Suprapubic skin (tissue), 4 donors: ENCODE results near the gene FAM161A. TPM values are rescaled to one million over a fixed set of nuclear protein-coding genes. Genes with fewer than 3 reads are reported as not detected.

Source experiments
- DNase-seq, 2 donors: peaks; one replicate each; pipeline ENCODE4 v3.0.0-alpha.2; 2019; ENCODE audit warnings: low spot score in 2 of 2
- H3K27ac ChIP-seq: fragments of 200-600 bp; sonication (generic); one replicate; pipeline ENCODE4 v1.5.1; 2019
- H3K27me3 ChIP-seq: fragments of 200-600 bp; sonication (generic); one replicate; pipeline ENCODE4 v1.5.1; 2019
- H3K36me3 ChIP-seq: fragments of 200-600 bp; sonication (generic); one replicate; pipeline ENCODE4 v1.5.1; 2019
- H3K4me1 ChIP-seq: fragments of 200-600 bp; sonication (generic); one replicate; pipeline ENCODE4 v1.5.1; 2019
- H3K4me3 ChIP-seq: fragments of 200-600 bp; sonication (generic); one replicate; pipeline ENCODE4 v1.5.1; 2019; ENCODE audit warnings: mild to moderate bottlenecking
- H3K9me3 ChIP-seq: fragments of 200-600 bp; sonication (generic); one replicate; pipeline ENCODE4 v1.5.1; 2019
- CTCF ChIP-seq, 2 donors: fragments of 200-600 bp in 1 of 2; fragments of 450-650 bp in 1 of 2; sonication (generic) in 1 of 2; IDR thresholded peaks; one replicate each; pipeline ENCODE4 v1.5.1; 2016 to 2019; ENCODE audit warnings: antibody characterized with exemption in 2 of 2, mild to moderate bottlenecking in 1 of 2, moderate library complexity in 1 of 2
- EP300 ChIP-seq: sonication (generic); formaldehyde crosslinking; IDR thresholded peaks from one replicate; pipeline ENCODE4 v1.6.1; 2017; ENCODE audit warnings: antibody characterized with exemption
- POLR2A ChIP-seq, 2 donors: fragments of 450-650 bp; IDR thresholded peaks; one replicate each; pipeline ENCODE4 v1.6.1; 2017; ENCODE audit warnings: antibody characterized with exemption in 2 of 2, mild to moderate bottlenecking in 2 of 2, moderate library complexity in 2 of 2
- POLR2AphosphoS5 ChIP-seq, 3 donors: sonication (generic); formaldehyde crosslinking; IDR thresholded peaks; one replicate each; pipeline ENCODE4 v1.6.1; 2017; ENCODE audit warnings: antibody characterized with exemption in 3 of 3
- WGBS: methylation state at CpG from one replicate; pipeline ENCODE4 v1.1.5; 2018; 5-methylcytosine and 5-hydroxymethylcytosine counted together
- total RNA-seq, 4 donors: library from RNA; depleted of rRNA; stranded (reverse); fragments of >200 nt; gene quantifications; one replicate each; pipeline ENCODE4 v1.1.0, GENCODE V29; 2016

Gene FAM161A
- total RNA-seq, 4 donors from 2014 or later, result 1.1 to 3.8 (median 2.0) TPM

- Histone ChIP-seq H3K4me1 (peaks cover 1% of the 10 kb centered on the region), H3K4me3 (no peak overlapping the region), H3K27me3 (peaks cover 3% of the 10 kb centered on the region), H3K27ac (no peak overlapping the region), H3K36me3 (no peaks in the 10 kb centered on the region), H3K9me3 (no peaks in the 10 kb centered on the region)
- DNase-seq, result no peak
- WGBS, result 88% methylated on average over 8 of the region's 8 CpGs
- no peak for TF ChIP-seq POLR2AphosphoS5 (IDR thresholded peaks at IDR 0.05)
- TF ChIP-seq POLR2A (IDR thresholded peaks at IDR 0.05), result no peak
- no peak for TF ChIP-seq EP300
- TF ChIP-seq CTCF (IDR thresholded peaks at IDR 0.05), result no peak
Observed at GRCh38 chr2:61775956-61776570, 77.8 kb downstream of the FAM161A start.

Other genes with a start within 250 kb of the FAM161A start
- gene CCT4, start 34.6 kb upstream of the FAM161A start, total RNA-seq, result 10 to 100 TPM; 46.3 to 83.7 (median 75.8) TPM
- gene COMMD1, start 51.6 kb upstream of the FAM161A start, total RNA-seq, result 10 to 100 TPM; 45.6 to 64.3 (median 57.7) TPM